Keratinocyte (primary cell): ENCODE measurements around the gene ABCC8.

Experiments
- EZH2 ChIP-seq: IDR thresholded peaks from one replicate; pipeline ENCODE4 v1.6.1; 2012; ENCODE audit warnings: inconsistent platforms, mild to moderate bottlenecking, low read length, moderate library complexity
- TF ChIP-seq, protein P1 (sequence below), 3 experiments: IDR thresholded peaks in 1 of 3; conservative IDR thresholded peaks in 1 of 3; optimal IDR thresholded peaks in 1 of 3; 2 replicates in 2 of 3; 3 replicates in 1 of 3; pipeline versions ENCODE3 to v1.5.1; 2011; ENCODE audit warnings: low read length in 3 of 3, mild to moderate bottlenecking in 3 of 3, moderate library complexity in 2 of 3, control low read depth in 1 of 3, inconsistent platforms in 1 of 3; ENCODE audit not compliant: insufficient read depth in 2 of 3; ENCODE audit errors: extremely low read depth in 1 of 3

GRCh38 chr11:17511571-17511970 is 34.9 kb upstream of the ABCC8 start:
- TF ChIP-seq EZH2: no peak
- TF ChIP-seq, protein P1, sequence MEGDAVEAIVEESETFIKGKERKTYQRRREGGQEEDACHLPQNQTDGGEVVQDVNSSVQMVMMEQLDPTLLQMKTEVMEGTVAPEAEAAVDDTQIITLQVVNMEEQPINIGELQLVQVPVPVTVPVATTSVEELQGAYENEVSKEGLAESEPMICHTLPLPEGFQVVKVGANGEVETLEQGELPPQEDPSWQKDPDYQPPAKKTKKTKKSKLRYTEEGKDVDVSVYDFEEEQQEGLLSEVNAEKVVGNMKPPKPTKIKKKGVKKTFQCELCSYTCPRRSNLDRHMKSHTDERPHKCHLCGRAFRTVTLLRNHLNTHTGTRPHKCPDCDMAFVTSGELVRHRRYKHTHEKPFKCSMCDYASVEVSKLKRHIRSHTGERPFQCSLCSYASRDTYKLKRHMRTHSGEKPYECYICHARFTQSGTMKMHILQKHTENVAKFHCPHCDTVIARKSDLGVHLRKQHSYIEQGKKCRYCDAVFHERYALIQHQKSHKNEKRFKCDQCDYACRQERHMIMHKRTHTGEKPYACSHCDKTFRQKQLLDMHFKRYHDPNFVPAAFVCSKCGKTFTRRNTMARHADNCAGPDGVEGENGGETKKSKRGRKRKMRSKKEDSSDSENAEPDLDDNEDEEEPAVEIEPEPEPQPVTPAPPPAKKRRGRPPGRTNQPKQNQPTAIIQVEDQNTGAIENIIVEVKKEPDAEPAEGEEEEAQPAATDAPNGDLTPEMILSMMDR (optimal IDR thresholded peaks at IDR 0.05 in 1 of 3, IDR thresholded peaks at IDR 0.05 in 1 of 3, conservative IDR thresholded peaks at IDR 0.05 in 1 of 3; ENCODE audit: extremely low read depth in 1 of 3, insufficient read depth in 2 of 3, low read length in 3 of 3): no peak
